DLD1 (cell line): ENCODE results near the gene RPS6KA5.
"Not testable (repeated sequence)": the region's sequence is repeated elsewhere in the genome, so short reads cannot be mapped to it uniquely, and the experiment has no call there.

Experiments
- in situ Hi-C: cut with HindIII; loops from 2 replicates; pipeline ENCODE4 v1.10.0; 2017; ENCODE audit warnings: low sequenced_read_pairs

The RPS6KA5 gene

GRCh38 chr14:90990141-90990540, 70.3 kb downstream of the RPS6KA5 start:
- in situ Hi-C loops: no loop called here

- in situ Hi-C loops: no loop called here
Measured at GRCh38 chr14:90987140-90987539, 73.3 kb downstream of the RPS6KA5 start.

GRCh38 chr14:90986510-90986909, 73.9 kb downstream of the RPS6KA5 start:
- in situ Hi-C loops: no loop called here

- in situ Hi-C loops: no loop called here
Measured at GRCh38 chr14:90985601-90986242, 74.7 kb downstream of the RPS6KA5 start.

GRCh38 chr14:90983560-90983959, 76.9 kb downstream of the RPS6KA5 start:
- in situ Hi-C loops: no loop called here

DNA sequence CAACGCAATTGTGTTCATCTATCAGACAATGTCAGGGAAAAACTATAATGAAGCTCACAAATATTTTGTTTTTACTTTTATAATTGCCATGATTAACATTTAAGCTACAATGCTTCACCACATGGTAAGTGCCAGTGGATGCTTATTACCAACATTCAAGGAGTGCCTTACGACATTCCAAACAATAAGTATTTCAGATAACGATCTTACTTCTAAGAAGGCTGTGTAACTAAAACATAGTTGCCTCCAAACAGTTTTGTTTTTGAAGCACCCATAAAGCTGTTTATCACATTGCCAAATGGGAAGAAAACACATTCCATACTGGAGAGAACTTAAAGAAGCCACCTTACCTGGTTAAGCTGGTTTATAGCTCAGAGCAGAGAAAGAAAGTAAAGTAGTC, 78.8 kb downstream of the RPS6KA5 start:
- in situ Hi-C loops: no loop called here

- in situ Hi-C loops: not testable (repeated sequence)
Measured at GRCh38 chr14:90980636-90981035, 79.8 kb downstream of the RPS6KA5 start.

GRCh38 chr14:90979515-90979914, 80.9 kb downstream of the RPS6KA5 start:
- in situ Hi-C loops: no loop called here

DNA sequence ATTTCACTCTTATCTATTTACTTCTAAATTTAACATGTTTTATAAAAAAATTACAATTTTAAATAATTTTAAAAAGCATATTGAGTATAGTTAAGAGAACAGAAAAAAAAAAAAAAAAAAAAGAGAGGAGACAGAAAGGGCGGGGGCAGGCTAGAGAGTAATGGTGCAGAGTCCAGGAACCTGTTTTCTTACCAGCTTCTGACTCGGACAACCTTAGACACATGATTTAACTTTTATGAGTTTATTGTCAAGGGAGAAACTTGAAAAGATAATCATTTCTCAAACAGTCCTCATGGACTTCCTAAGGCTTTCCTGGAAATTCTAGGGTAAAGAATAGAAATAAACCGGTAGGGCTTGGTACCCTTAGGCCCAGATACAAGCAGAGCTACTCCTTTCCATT, 84.3 kb downstream of the RPS6KA5 start:
- in situ Hi-C loops: no loop called here

DNA sequence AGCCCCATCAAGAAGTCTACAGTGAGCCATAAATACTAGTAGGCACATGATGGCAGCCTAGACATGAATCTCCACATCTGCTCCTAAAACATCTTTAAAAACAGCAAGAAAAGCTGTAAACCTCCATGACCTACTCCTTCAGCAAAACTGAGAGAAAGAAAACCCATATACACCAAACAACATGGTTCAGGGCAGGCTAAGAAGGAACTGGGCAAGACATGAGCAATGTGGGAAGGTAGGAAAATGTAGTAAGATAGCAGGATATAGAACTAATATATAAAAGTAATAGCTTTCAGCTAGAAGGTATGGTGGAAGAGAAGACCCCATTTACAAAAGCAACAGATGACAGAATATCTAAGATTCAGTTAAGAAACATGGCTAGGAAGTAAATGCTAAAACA, 88.8 kb downstream of the RPS6KA5 start:
- in situ Hi-C loops: no loop called here

GRCh38 chr14:90970167-90970600, 90.3 kb downstream of the RPS6KA5 start:
- in situ Hi-C loops: no loop called here

GRCh38 chr14:90969531-90970166, 90.8 kb downstream of the RPS6KA5 start:
- in situ Hi-C loops: no loop called here

- in situ Hi-C loops: no loop called here
Measured at GRCh38 chr14:90968025-90968424, 92.4 kb downstream of the RPS6KA5 start.

GRCh38 chr14:90966493-90966892, 93.9 kb downstream of the RPS6KA5 start:
- in situ Hi-C loops: no loop called here

DNA sequence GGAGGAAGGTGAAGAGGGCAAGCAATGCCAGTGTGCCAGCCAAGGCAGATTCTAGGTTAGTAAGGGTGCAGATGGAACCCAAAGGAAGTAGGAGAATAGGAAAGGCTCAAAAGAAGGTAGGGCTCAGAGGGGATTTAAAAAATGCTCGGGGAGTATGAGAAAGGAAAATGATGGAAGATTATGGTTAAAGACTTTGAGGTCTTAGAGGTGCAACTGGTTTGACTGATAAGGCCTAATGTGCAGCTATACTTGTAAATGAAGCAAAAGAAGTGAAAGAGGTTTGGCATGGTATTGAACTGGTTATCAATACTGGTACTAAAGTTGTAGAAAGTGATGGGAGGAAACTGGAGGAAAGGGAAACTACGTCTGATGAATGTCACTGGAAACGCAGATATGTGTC, 94.7 kb downstream of the RPS6KA5 start:
- in situ Hi-C loops: no loop called here

DNA sequence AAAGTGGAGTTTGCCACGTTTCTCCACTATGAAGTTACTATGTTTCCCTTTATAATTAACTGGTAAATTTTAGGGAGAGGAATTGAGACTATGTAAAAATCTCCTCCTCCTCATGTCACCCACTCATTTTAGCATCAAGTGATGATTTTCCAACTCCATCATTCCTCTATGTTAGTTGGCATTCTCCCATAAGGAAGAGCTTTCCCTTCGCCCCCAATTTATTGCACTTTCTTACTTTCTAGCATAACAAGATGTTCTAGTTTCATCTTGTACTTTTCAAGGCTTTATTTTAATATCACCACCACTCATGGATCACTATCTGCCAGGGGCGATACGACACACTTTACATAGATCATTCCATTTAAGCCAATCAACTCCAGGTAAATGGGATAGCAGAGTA, 97.1 kb downstream of the RPS6KA5 start:
- in situ Hi-C loops: no loop called here

DNA sequence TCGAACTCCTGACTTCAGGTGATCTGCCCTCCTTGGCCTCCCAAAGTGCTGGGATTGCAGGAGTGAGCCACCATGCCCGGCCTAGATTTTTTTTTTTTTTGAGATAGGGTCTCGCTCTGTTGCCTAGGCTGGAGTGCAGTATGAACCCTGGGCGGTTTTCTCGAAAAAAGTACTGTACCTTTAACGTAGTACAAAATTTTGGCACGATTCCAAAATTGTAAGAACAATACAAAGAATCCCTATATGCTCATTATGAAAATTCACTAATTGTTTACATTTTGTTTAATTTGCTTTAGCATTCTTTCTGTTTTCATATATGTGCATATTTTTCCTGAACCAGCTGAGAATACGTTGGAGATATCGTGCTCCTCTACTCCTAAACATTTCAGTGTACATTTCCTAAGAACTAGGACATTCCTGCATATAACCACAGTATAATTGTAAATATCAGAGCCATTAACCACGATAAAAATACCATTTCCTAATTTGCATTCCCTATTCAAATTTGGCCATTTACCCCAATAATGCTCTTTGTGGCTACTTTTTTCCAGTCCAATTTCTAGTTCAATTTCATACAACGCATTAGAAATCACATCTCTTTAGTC, 97.8 kb downstream of the RPS6KA5 start:
- in situ Hi-C loops: no loop called here

DNA sequence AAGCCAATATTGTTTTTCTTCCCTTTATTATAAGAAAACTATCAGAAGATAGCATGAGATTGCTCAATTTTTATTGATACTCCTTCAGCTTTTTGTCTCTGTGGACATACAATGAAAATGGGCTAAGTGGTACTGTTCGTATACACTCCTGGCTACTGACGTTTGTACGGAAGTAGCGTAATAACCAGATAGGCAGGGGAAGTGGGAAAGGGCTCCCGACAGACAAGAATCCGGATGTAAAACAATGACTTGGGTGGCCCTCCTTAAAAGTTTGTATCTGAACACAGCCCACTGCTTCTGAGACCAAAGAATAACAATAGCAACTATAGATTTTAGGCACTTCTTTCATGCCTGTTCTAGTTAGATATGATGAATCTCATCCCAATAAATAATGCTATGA, 99.6 kb downstream of the RPS6KA5 start:
- in situ Hi-C loops: no loop called here

DNA sequence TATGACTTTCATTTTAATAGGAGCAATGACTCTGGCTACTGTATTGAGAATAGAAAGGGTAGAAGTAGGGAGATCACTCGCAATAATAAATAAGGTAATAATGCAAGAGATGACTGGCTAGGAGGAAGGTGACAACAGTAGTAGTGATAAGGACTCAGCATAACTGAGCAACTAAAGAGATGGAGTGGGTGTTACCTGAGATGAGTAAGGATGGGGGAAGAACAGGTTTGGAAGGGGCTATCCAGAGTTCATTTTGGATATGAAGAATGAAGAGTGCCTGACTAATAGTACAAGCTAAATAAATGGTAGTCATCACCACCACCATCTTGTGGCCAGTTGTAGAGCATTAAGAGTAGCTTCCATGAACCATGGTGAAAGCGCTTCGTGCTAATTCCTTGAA, 101.1 kb downstream of the RPS6KA5 start:
- in situ Hi-C loops: no loop called here

DNA sequence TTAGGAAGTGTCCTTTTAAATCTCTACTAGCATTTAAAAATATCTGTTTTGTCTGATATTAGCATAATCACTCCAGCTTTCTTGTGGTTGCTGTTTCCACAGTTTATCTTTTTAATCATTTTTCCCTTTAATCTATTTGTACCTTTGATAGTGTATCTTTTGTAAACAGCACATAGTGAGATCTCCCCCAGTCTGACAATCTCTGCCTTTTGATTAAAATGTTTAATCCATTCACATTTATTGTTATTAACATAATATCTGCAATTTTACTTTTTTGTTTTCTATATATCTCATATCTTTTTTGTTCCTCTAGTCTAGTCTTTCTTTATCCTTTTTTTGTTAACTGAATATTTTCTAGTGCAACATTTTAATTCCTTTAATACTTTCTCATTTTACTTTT, 104.2 kb downstream of the RPS6KA5 start:
- in situ Hi-C loops: no loop called here

- in situ Hi-C loops: not testable (repeated sequence)
Measured at GRCh38 chr14:90953643-90954042, 106.8 kb downstream of the RPS6KA5 start.

GRCh38 chr14:90943367-90943766, 117.1 kb downstream of the RPS6KA5 start:
- in situ Hi-C loops: no loop called here
